Ishikawa (cell line): Measurements from ENCODE around the gene ADNP2.

Experiments used
- CEBPB ChIP-seq: IDR thresholded peaks from 2 replicates; pipeline ENCODE4 v1.6.1; 2012
- CREB1 ChIP-seq: IDR thresholded peaks from 2 replicates; pipeline ENCODE4 v1.6.1; 2012; ENCODE audit warnings: low read depth
- EGR1 ChIP-seq: IDR thresholded peaks from 2 replicates; pipeline ENCODE4 v1.6.1; 2012
- EP300 ChIP-seq: IDR thresholded peaks from 2 replicates; pipeline ENCODE4 v1.6.1; 2012; ENCODE audit warnings: borderline replicate concordance
- FOXM1 ChIP-seq: IDR thresholded peaks from 2 replicates; pipeline ENCODE4 v1.6.1; 2012; ENCODE audit warnings: low read depth, borderline replicate concordance
- NFIC ChIP-seq: IDR thresholded peaks from 2 replicates; pipeline ENCODE4 v1.6.1; 2012
- RAD21 ChIP-seq: IDR thresholded peaks from 2 replicates; pipeline ENCODE4 v1.6.1; 2012; ENCODE audit warnings: low read depth
- TAF1 ChIP-seq: IDR thresholded peaks from 2 replicates; pipeline ENCODE4 v1.6.1; 2012; ENCODE audit warnings: low read depth, mild to moderate bottlenecking
- TCF12 ChIP-seq: IDR thresholded peaks from 2 replicates; pipeline ENCODE4 v1.6.1; 2012; ENCODE audit warnings: low read depth
- TEAD4 ChIP-seq: IDR thresholded peaks from 2 replicates; pipeline ENCODE4 v1.6.1; 2012
- YY1 ChIP-seq: IDR thresholded peaks from 2 replicates; pipeline ENCODE4 v1.6.1; 2012; ENCODE audit warnings: low read depth
- ZBTB7A ChIP-seq: IDR thresholded peaks from 2 replicates; pipeline ENCODE4 v1.6.1; 2012; ENCODE audit warnings: low read depth
- TF ChIP-seq, protein P1 (sequence below): IDR thresholded peaks from 2 replicates; pipeline ENCODE4 v1.6.1; 2012
- TF ChIP-seq, protein P2 (sequence below): IDR thresholded peaks from 2 replicates; pipeline ENCODE4 v1.6.1; 2012; ENCODE audit warnings: low read depth, mild to moderate bottlenecking
- TF ChIP-seq, protein P3 (sequence below): IDR thresholded peaks from 2 replicates; pipeline ENCODE4 v1.6.1; 2012

ADNP2 gene

DNA sequence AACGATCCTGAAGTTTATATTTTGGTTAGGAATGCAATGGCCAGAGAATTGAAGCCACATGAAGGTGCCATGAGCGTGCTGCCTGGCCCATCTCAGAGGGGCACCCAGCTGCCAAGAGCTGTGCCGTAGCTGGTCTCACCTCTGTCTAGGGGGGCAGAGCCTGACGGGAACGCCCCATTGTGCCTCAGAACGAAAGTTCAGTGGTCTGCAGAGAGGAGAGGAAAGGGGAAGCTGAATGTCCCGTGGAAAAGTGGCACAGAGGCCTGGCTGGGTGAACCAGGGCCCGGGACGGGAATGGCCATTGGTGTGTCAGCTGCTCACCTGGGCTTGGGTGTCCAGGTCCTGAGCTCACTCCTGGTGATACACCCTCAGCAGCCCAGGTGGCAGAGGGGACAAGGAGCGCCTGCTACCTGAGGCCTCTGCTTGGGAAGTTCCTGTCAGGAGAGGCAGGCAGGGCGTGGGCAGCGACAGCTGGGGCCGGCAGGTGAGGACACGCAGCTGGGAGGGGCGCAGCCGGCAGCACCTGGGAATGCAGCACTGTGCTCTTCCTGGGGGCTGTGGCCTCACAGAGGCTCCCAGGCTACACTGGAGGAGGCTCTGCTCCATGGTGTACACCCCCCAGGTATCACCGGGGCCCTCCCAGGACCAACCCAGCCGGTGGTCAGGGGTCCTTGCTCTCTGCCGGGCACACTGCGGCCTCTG is 70.9 kb downstream of the ADNP2 start:
- TF ChIP-seq RAD21 (no peak), TCF12 (no peak), CEBPB (no peak), TAF1 (no peak), CREB1 (no peak), FOXM1 (no peak), EGR1 (no peak), YY1 (no peak), ZBTB7A (no peak)
- TF ChIP-seq, protein P1, sequence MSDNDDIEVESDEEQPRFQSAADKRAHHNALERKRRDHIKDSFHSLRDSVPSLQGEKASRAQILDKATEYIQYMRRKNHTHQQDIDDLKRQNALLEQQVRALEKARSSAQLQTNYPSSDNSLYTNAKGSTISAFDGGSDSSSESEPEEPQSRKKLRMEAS, result no peak
- TF ChIP-seq, protein P2, sequence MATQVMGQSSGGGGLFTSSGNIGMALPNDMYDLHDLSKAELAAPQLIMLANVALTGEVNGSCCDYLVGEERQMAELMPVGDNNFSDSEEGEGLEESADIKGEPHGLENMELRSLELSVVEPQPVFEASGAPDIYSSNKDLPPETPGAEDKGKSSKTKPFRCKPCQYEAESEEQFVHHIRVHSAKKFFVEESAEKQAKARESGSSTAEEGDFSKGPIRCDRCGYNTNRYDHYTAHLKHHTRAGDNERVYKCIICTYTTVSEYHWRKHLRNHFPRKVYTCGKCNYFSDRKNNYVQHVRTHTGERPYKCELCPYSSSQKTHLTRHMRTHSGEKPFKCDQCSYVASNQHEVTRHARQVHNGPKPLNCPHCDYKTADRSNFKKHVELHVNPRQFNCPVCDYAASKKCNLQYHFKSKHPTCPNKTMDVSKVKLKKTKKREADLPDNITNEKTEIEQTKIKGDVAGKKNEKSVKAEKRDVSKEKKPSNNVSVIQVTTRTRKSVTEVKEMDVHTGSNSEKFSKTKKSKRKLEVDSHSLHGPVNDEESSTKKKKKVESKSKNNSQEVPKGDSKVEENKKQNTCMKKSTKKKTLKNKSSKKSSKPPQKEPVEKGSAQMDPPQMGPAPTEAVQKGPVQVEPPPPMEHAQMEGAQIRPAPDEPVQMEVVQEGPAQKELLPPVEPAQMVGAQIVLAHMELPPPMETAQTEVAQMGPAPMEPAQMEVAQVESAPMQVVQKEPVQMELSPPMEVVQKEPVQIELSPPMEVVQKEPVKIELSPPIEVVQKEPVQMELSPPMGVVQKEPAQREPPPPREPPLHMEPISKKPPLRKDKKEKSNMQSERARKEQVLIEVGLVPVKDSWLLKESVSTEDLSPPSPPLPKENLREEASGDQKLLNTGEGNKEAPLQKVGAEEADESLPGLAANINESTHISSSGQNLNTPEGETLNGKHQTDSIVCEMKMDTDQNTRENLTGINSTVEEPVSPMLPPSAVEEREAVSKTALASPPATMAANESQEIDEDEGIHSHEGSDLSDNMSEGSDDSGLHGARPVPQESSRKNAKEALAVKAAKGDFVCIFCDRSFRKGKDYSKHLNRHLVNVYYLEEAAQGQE, result no peak

DNA sequence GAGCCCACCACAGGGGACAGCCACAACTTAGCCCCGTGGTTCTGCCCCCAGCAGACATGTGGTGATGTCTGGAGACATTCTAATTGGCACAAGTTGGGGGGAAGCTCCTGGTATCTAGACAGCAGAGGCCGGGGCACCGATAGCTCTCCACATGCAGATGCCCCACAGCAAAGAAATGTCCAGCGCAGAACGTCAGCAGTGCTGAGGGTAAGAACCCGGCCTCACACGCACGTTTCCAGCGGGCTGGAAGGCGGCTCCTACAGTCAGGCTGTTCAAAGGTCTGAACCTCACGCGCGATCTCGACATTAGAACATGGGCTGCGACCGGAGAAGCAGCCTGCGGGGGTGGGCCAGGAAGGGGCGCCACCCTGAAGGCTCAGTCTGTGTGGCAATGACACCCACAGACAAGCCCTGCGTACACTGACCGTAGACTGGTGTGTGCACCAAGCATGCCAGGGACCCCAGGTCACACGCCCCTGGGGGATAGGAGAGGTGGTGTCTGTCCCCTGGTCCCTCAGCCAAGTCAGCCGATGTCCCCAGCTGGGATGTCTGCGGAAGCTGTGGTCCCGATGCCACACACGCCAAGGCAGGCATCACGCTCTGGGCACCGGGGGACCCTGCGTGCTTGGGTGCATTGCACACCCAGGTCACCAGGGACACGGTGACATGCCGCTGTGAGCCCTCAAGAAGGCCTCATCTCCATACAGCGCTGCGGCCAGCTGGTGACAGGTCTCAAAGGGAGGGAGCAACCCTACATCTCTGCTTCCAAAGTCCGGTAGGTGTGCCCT is 71.9 kb downstream of the ADNP2 start:
- TF ChIP-seq TEAD4, result no peak
- no peak for TF ChIP-seq FOXM1
- TF ChIP-seq, protein P2, result no peak
- TF ChIP-seq TCF12, result no peak
- TF ChIP-seq RAD21, result no peak
- TF ChIP-seq, protein P3, sequence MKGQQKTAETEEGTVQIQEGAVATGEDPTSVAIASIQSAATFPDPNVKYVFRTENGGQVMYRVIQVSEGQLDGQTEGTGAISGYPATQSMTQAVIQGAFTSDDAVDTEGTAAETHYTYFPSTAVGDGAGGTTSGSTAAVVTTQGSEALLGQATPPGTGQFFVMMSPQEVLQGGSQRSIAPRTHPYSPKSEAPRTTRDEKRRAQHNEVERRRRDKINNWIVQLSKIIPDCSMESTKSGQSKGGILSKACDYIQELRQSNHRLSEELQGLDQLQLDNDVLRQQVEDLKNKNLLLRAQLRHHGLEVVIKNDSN, result no peak
- no peak for TF ChIP-seq NFIC
- TF ChIP-seq ZBTB7A, result no peak
- TF ChIP-seq TAF1, result no peak
- no peak for TF ChIP-seq YY1
- no peak for TF ChIP-seq EGR1
- no peak for TF ChIP-seq CEBPB
- TF ChIP-seq EP300, result no peak
- no peak for TF ChIP-seq CREB1
- TF ChIP-seq, protein P1, result no peak

DNA sequence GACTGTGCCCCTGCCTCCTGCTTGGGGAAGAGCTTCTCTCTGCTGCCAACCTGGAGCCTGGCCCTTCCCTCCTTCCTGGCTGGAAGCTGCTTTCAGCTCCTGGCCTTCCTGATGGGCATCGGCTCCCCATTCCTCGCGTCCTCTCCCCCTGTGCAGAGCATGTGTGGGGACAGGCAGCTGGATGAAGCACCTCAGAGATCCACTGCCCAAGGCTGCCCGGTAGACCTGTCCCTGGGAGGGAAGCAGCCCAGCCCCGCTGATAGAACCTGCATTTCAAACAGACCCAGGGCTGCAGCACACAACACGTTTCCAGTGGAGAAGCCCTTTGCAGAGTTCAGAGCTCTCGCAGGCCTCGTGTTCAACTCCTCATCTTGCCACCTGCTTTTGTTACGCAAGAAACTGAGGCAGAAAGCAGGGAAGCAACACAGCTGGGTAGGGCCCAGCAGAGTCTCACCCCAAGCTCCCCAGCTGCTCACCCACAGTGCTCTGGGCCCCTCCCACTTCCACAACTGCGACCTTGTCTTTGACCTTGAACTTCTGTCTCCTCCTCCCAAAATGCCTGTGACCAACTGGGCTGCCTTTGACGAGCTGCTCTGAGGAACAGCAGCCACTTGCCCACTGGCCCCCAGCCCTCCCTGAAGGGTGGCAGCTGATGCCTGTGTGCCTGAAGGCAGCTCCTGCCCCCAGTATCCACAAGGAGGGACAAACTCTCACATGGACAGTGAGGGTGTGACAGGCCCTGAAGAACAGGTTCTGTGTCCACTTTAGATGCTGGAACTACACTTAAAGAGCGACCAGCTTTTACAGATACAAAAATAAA is 72.8 kb downstream of the ADNP2 start:
- TF ChIP-seq, protein P2, result no peak
- TF ChIP-seq, protein P3, result no peak
- TF ChIP-seq EP300, result no peak
- TF ChIP-seq TAF1, result no peak
- no peak for TF ChIP-seq EGR1
- TF ChIP-seq FOXM1, result no peak
- no peak for TF ChIP-seq CREB1

DNA sequence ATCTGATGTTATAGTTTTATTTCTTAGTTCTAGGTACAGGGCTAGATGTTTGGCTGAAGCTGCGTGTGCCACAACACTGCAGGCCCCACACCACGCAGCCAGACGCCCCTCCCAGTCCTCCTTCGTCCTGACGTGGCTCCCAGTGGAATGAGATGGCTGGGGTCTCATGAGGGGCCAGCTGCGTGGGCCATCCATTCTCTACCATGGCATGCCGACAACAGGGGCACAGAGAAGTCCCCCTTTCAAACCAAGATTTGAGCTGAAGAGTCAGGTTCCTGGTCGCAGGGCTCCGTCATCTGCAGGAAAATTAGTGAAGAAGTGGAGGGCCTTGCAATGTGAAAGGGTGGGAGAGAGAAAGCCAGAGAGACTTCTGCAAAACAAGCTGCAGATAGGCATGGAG is 73.8 kb downstream of the ADNP2 start:
- TF ChIP-seq TCF12, result no peak
- TF ChIP-seq EGR1, result no peak
- TF ChIP-seq ZBTB7A, result no peak
- TF ChIP-seq, protein P1, result no peak
- TF ChIP-seq RAD21, result no peak
- TF ChIP-seq TEAD4, result no peak
- TF ChIP-seq, protein P2, result no peak
- no peak for TF ChIP-seq NFIC
- no peak for TF ChIP-seq YY1
- no peak for TF ChIP-seq CREB1
- no peak for TF ChIP-seq FOXM1
- no peak for TF ChIP-seq TAF1
- TF ChIP-seq CEBPB, result no peak
- TF ChIP-seq EP300, result no peak
- TF ChIP-seq, protein P3, result no peak
